ENCODE results near the gene LRP5.

LRP5 gene

DNA sequence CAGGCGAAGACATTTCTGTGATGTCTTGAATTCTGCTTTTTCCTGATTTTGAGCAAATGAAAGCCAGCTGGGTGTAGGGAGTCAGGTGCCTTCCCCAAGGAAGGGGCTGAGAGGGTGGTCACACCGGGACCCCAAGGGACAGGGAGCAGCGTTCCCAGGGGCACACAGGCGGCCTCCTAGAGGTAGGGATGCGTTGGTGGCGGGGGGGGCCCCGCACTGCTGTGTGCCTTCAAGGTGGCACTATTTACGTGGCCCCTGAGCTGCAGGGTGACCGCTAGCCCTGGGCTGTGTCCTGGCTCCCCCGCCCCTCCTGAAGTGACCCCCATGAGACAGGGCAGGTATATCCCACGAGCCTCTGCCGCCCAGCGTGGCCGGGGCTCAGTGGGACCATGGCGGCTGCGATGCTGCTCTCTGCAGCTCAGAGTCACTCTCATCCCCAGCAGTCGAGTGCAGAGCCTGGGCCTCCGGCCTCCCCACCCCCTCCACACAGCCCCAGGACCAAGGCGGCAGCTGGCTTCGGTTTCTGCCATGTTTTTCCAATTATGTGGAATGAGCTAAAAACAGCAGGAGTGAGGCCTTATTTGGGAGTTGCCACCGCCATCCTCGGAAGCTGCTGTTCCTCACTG, 60.9 kb downstream of the LRP5 start:
- H3K79me2 ChIP-seq (ENCODE audit: insufficient read depth, low read length), result no peaks in the 10 kb centered on the region
- no peak for TF ChIP-seq EZH2phosphoT487 (conservative IDR thresholded peaks at IDR 0.05; ENCODE audit: low read length)
- TF ChIP-seq, protein P1, sequence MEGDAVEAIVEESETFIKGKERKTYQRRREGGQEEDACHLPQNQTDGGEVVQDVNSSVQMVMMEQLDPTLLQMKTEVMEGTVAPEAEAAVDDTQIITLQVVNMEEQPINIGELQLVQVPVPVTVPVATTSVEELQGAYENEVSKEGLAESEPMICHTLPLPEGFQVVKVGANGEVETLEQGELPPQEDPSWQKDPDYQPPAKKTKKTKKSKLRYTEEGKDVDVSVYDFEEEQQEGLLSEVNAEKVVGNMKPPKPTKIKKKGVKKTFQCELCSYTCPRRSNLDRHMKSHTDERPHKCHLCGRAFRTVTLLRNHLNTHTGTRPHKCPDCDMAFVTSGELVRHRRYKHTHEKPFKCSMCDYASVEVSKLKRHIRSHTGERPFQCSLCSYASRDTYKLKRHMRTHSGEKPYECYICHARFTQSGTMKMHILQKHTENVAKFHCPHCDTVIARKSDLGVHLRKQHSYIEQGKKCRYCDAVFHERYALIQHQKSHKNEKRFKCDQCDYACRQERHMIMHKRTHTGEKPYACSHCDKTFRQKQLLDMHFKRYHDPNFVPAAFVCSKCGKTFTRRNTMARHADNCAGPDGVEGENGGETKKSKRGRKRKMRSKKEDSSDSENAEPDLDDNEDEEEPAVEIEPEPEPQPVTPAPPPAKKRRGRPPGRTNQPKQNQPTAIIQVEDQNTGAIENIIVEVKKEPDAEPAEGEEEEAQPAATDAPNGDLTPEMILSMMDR (IDR thresholded peaks at IDR 0.05; ENCODE audit: insufficient read depth, low read length, poor library complexity, severe bottlenecking), result no peak
- H3K9me3 ChIP-seq (ENCODE audit: insufficient read depth, low read length), result no peaks in the 10 kb centered on the region
- H3K9me2 ChIP-seq (replicated peaks; ENCODE audit: insufficient read depth, low read length), result no peaks in the 10 kb centered on the region
- H3K36me3 ChIP-seq (ENCODE audit: low read length), result no peaks in the 10 kb centered on the region
- H2AFZ ChIP-seq (ENCODE audit: low read depth, low read length, severe bottlenecking), result no peak overlapping the region
- no peak overlapping the region for H3K4me2 ChIP-seq (ENCODE audit: low read depth, low read length, poor library complexity, severe bottlenecking)
- no peaks in the 10 kb centered on the region for H3F3A ChIP-seq (ENCODE audit: insufficient read depth)
- no peaks in the 10 kb centered on the region for H4K20me1 ChIP-seq (ENCODE audit: low read depth, low read length)
- H3K27me3 ChIP-seq (ENCODE audit: low read length), result no peaks in the 10 kb centered on the region
- no peak overlapping the region for H3K27ac ChIP-seq (ENCODE audit: low read depth, low read length)
- no peak overlapping the region for H3K9ac ChIP-seq (ENCODE audit: low read length)
- H3K4me3 ChIP-seq (ENCODE audit: insufficient read depth, low read length, poor library complexity, severe bottlenecking), result no peak overlapping the region

DNA sequence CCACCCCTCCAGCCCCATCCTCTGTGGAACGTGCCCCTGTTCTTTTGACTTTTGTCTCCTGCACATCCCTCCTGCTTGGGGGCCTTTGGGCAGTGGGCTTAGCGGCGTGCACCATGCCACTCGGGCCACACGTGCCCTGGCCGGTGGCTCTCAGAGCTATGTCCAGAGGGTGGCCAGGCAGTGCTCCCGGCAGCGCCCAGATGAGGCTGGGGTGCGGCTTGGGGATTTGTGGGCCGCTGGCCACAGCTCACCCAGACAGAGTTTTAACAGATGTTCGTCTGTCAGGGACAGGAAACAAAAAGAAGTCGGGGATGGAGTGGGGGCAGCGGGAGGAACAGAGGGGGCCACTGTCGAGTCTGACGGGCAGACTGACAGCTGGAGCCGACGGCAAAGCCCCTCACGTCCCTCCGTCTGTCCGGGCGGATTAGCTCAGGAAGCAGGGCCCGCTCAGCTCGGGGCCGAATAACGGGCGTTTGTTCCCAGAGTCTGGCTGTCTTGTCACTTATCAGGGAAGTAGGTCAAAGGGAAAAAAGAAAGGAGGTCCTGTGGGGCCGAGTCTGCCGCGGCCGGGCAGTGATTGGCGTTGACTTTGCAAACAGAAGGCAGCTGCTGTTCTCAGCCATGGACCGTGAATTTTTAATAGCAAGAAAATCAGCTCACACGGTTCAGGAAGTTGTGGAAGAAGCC, 61.6 kb downstream of the LRP5 start:
- Histone ChIP-seq H3F3A (ENCODE audit: insufficient read depth) (no peaks in the 10 kb centered on the region), H3K4me3 (ENCODE audit: insufficient read depth, low read length, poor library complexity, severe bottlenecking) (no peak overlapping the region), H3K36me3 (ENCODE audit: low read length) (no peaks in the 10 kb centered on the region), H3K9me3 (ENCODE audit: insufficient read depth, low read length) (no peaks in the 10 kb centered on the region), H3K27me3 (ENCODE audit: low read length) (no peaks in the 10 kb centered on the region), H3K27ac (ENCODE audit: low read depth, low read length) (no peak overlapping the region), H3K9ac (ENCODE audit: low read length) (no peak overlapping the region), H2AFZ (ENCODE audit: low read depth, low read length, severe bottlenecking) (no peak overlapping the region), H3K4me2 (ENCODE audit: low read depth, low read length, poor library complexity, severe bottlenecking) (no peak overlapping the region), H3K79me2 (ENCODE audit: insufficient read depth, low read length) (no peaks in the 10 kb centered on the region), H3K9me2 (replicated peaks; ENCODE audit: insufficient read depth, low read length) (no peaks in the 10 kb centered on the region), H4K20me1 (ENCODE audit: low read depth, low read length) (no peaks in the 10 kb centered on the region)
- TF ChIP-seq, protein P1 (IDR thresholded peaks at IDR 0.05; ENCODE audit: insufficient read depth, low read length, poor library complexity, severe bottlenecking), result no peak
- TF ChIP-seq EZH2phosphoT487 (conservative IDR thresholded peaks at IDR 0.05; ENCODE audit: low read length), result no peak

DNA sequence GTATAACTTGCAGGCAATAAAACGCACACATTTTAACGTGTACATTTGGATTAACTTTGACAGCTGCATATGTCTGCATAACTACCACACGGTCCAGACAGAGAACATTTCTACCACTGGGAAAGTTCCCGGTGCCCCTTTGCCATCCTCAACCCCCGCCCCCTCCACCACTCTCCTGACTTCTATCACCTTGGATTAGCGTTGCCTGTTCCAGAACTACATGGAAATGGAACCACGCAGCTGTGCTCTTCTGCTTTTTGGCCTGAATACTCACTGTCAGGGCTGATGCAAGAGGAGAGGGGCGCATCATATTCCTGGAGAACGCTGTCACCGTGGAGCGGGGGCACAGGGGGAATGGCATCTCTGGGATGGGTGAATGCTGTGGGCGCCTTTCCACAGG, 62.1 kb downstream of the LRP5 start:
- Histone ChIP-seq H3K36me3 (ENCODE audit: low read length) (no peaks in the 10 kb centered on the region), H3K27ac (ENCODE audit: low read depth, low read length) (no peak overlapping the region), H3K79me2 (ENCODE audit: insufficient read depth, low read length) (no peaks in the 10 kb centered on the region), H2AFZ (ENCODE audit: low read depth, low read length, severe bottlenecking) (no peak overlapping the region), H3K4me2 (ENCODE audit: low read depth, low read length, poor library complexity, severe bottlenecking) (no peak overlapping the region), H3K9me2 (replicated peaks; ENCODE audit: insufficient read depth, low read length) (no peaks in the 10 kb centered on the region), H3K4me3 (ENCODE audit: insufficient read depth, low read length, poor library complexity, severe bottlenecking) (no peak overlapping the region), H3K27me3 (ENCODE audit: low read length) (no peaks in the 10 kb centered on the region), H3F3A (ENCODE audit: insufficient read depth) (no peaks in the 10 kb centered on the region), H4K20me1 (ENCODE audit: low read depth, low read length) (no peaks in the 10 kb centered on the region), H3K9me3 (ENCODE audit: insufficient read depth, low read length) (no peaks in the 10 kb centered on the region), H3K9ac (ENCODE audit: low read length) (no peak overlapping the region)
- TF ChIP-seq, protein P1 (IDR thresholded peaks at IDR 0.05; ENCODE audit: insufficient read depth, low read length, poor library complexity, severe bottlenecking), result no peak
- TF ChIP-seq EZH2phosphoT487 (conservative IDR thresholded peaks at IDR 0.05; ENCODE audit: low read length), result no peak
